Psoas muscle (tissue), 8 donors: ENCODE measurements around the gene RSU1. TPM values are rescaled to one million over a fixed set of nuclear protein-coding genes. Genes with fewer than 3 reads are reported as not detected.

Experiments used
- ATAC-seq, 4 donors: fragments of 200-7000 bp; cut with Tn5 transposase; one replicate each; pipeline ENCODE4 v1.9.1; 2020; ENCODE audit warnings: moderate library complexity in 3 of 4, mild to moderate bottlenecking in 2 of 4
- DNase-seq, 2 donors: peaks; one replicate each; pipeline ENCODE4 v3.0.0-alpha.2; 2020
- H3K27ac ChIP-seq: fragments of 200-600 bp; one replicate; pipeline ENCODE4 v1.8.0; 2022
- H3K27me3 ChIP-seq, 3 donors: fragments of 200-600 bp in 1 of 3; one replicate each; pipeline versions ENCODE4 v1.6.1 to v1.8.0; 2013 to 2022; ENCODE audit warnings: low read length in 2 of 3, mild to moderate bottlenecking in 2 of 3, moderate library complexity in 1 of 3; ENCODE audit not compliant: insufficient read depth in 3 of 3
- H3K36me3 ChIP-seq, 2 donors: fragments of 200-600 bp in 1 of 2; one replicate each; pipeline versions ENCODE4 v1.6.1 to v1.8.0; 2013 to 2022; ENCODE audit warnings: low read depth in 1 of 2, mild to moderate bottlenecking in 1 of 2, moderate library complexity in 1 of 2; ENCODE audit not compliant: insufficient read depth in 1 of 2
- H3K4me1 ChIP-seq: fragments of 200-600 bp; one replicate; pipeline ENCODE4 v1.8.0; 2022
- H3K4me3 ChIP-seq: fragments of 200-600 bp; one replicate; pipeline ENCODE4 v1.8.0; 2022; ENCODE audit warnings: mild to moderate bottlenecking
- H3K9me3 ChIP-seq: fragments of 200-600 bp; one replicate; pipeline ENCODE4 v1.8.0; 2022
- CTCF ChIP-seq: fragments of 200-600 bp; IDR thresholded peaks from one replicate; pipeline ENCODE4 v1.8.0; 2022; ENCODE audit warnings: antibody characterized with exemption
- WGBS, 3 donors: extraction: QIAGEN DNeasy Blood & Tissue Kit; methylation state at CpG; one replicate each; pipeline versions ENCODE4 v1.1.6 to v1.1.7; 2013; 5-methylcytosine and 5-hydroxymethylcytosine counted together
- intact Hi-C, 2 donors: fragments of 100-400 bp; cut with DNase I; formaldehyde crosslinking; loops; one replicate each; pipeline versions ENCODE4 v1.11.0 to v1.14.2; 2022
- polyA plus RNA-seq, 3 donors: library from polyadenylated mRNA; stranded (reverse); fragments of 200-250 nt; gene quantifications; one replicate each; pipeline ENCODE4 v1.2.3, GENCODE V29; 2013
- total RNA-seq, 4 donors: library from RNA; stranded (reverse); fragmentation: NEBNext Ultra II Directional in 2 of 4; extraction: Animal tissue kit (Norgen Biotek cat#: 25700) in 2 of 4; gene quantifications; one replicate each; pipeline versions ENCODE4 v1.2.1 to v1.2.4, GENCODE V29; 2021 to 2023
- donor health status: healthy with polysubstance abuse.
- donor health status: DM: no; HTN: no; CAD: no; lungs with moderate emphysema.
- donor health status: Bipolar disorder and iron deficiency.
- donor health status: healthy.
- donor health status: DM: yes; HTN: yes; CAD: no.
- donor health status: DM: no; HTN: no; CAD: no.
- donor health status: DM: no; HTN: no; CAD: no.
- donor health status: DM: yes; HTN: yes; CAD: no.

The RSU1 gene
- total and polyA plus RNA-seq, 7 donors: 19.7 to 43.2 (median 29.0) TPM

- no peak overlapping the region for H3K4me3 ChIP-seq
- no peak for TF ChIP-seq CTCF
- WGBS, 3 donors: 86 to 93% (median 87%) methylated on average over 2 of the region's 2 CpGs
- intact Hi-C loops: no loop called here
- DNase-seq: no peak
- H3K4me1 ChIP-seq: no peaks in the 10 kb centered on the region
- H3K27ac ChIP-seq: no peak overlapping the region
- no peaks in the 10 kb centered on the region for H3K9me3 ChIP-seq
- no peaks in the 10 kb centered on the region for H3K36me3 ChIP-seq
- H3K27me3 ChIP-seq: no peaks in the 10 kb centered on the region
- ATAC-seq: no peak
These were observed 213.9 kb downstream of the RSU1 start for GRCh38 chr10:16603308-16603707.

GRCh38 chr10:16602104-16602775 lies 215.0 kb downstream of the RSU1 start:
- H3K27me3 ChIP-seq: no peaks in the 10 kb centered on the region
- no peaks in the 10 kb centered on the region for H3K9me3 ChIP-seq
- intact Hi-C loops: no loop called here
- ATAC-seq (no peak), DNase-seq (no peak)
- no peak for TF ChIP-seq CTCF
- no peak overlapping the region for H3K4me3 ChIP-seq
- no peak overlapping the region for H3K27ac ChIP-seq
- H3K36me3 ChIP-seq: peaks cover 0 to 5% of the 10 kb centered on the region in 2 donors
- no peaks in the 10 kb centered on the region for H3K4me1 ChIP-seq
- 88 to 90% (median 89%) methylated on average over 8 of the region's 8 CpGs for WGBS, 3 donors

- Histone ChIP-seq H3K27me3 (no peaks in the 10 kb centered on the region), H3K9me3 (no peaks in the 10 kb centered on the region), H3K4me1 (no peaks in the 10 kb centered on the region), H3K36me3 (peaks cover 0 to 9% of the 10 kb centered on the region in 2 donors), H3K27ac (no peak overlapping the region), H3K4me3 (no peak overlapping the region)
- ATAC-seq (no peak), DNase-seq (no peak)
- intact Hi-C loops: no loop called here
- 87 to 91% (median 89%) methylated on average over 8 of the region's 8 CpGs for WGBS, 3 donors
- TF ChIP-seq CTCF: no peak
These were observed 217.6 kb downstream of the RSU1 start for GRCh38 chr10:16599662-16600061.

- Histone ChIP-seq H3K27me3 (no peaks in the 10 kb centered on the region), H3K27ac (no peak overlapping the region), H3K36me3 (peaks cover 0 to 18% of the 10 kb centered on the region in 2 donors), H3K4me3 (no peak overlapping the region), H3K4me1 (no peaks in the 10 kb centered on the region), H3K9me3 (no peaks in the 10 kb centered on the region)
- TF ChIP-seq CTCF: no peak
- WGBS, 3 donors: 86 to 92% (median 89%) methylated on average over 11 of the region's 11 CpGs
- DNase-seq (no peak), ATAC-seq (no peak)
- intact Hi-C loops: no loop called here
These were observed 219.6 kb downstream of the RSU1 start for GRCh38 chr10:16597656-16598055.

GRCh38 chr10:16592378-16592777 lies 224.8 kb downstream of the RSU1 start:
- intact Hi-C loops: no loop called here
- no peaks in the 10 kb centered on the region for H3K9me3 ChIP-seq
- no peak for DNase-seq
- WGBS, 3 donors: 57 to 74% (median 66%) methylated on average over 11 of the region's 11 CpGs
- peaks cover 4 to 29% of the 10 kb centered on the region in 2 donors for H3K36me3 ChIP-seq
- TF ChIP-seq CTCF: no peak
- H3K4me1 ChIP-seq: no peaks in the 10 kb centered on the region
- H3K27ac ChIP-seq: no peak overlapping the region
- H3K4me3 ChIP-seq: no peak overlapping the region
- H3K27me3 ChIP-seq: no peaks in the 10 kb centered on the region
- ATAC-seq: no peak
